Measurements from ENCODE around the gene CCL22. TPM values are rescaled to one million over a fixed set of nuclear protein-coding genes. Genes with fewer than 3 reads are reported as not detected.

CCL22 gene
- total RNA-seq, 1 experiment from 2014 or later, result 0.66 TPM

- H3K9ac ChIP-seq (ENCODE audit: low read length), result no peak overlapping the region
- H3K27ac ChIP-seq (ENCODE audit: low read depth, low read length), result no peak overlapping the region
- H3K79me2 ChIP-seq (ENCODE audit: insufficient read depth, low read length), result no peaks in the 10 kb centered on the region
- no peak overlapping the region for H3K4me3 ChIP-seq (replicated peaks in 1 of 2; ENCODE audit: low read depth in 1 of 2, low read length in 2 of 2)
- ChIA-PET POLR2A (no interaction called here), CTCF (no interaction called here), RAD21 (ENCODE audit: low non-redundant PET in 1 of 2, low total read pairs in 2 of 2, uncharacterized antibody in 2 of 2, unreplicated experiment in 2 of 2) (no interaction called here)
- 0 out of 2 replicates have a peak, but pooled peaks cover 3% of the 10 kb centered on the region for H3K27me3 ChIP-seq (ENCODE audit: insufficient read depth, low read length)
- no peaks in the 10 kb centered on the region for H3K9me2 ChIP-seq (ENCODE audit: insufficient read depth)
- no peak for DNase-seq (ENCODE audit: low read depth, low spot score)
- ATAC-seq, result no peak
- TF ChIP-seq JUND (IDR thresholded peaks at IDR 0.05), result no peak
- TF ChIP-seq POLR2AphosphoS5 (IDR thresholded peaks at IDR 0.05; ENCODE audit: low read depth, low read length), result no peak
- TF ChIP-seq MAX (IDR thresholded peaks at IDR 0.05), result no peak
- no TSS peak for BruUV-seq (replicated peaks)
- H2AFZ ChIP-seq (ENCODE audit: low read depth, low read length, poor library complexity, severe bottlenecking), result no peak overlapping the region
- H4K20me1 ChIP-seq (ENCODE audit: insufficient read depth), result no peaks in the 10 kb centered on the region
- no peaks in the 10 kb centered on the region for H3K36me3 ChIP-seq (ENCODE audit: control insufficient read depth in 1 of 2, insufficient read depth in 2 of 2, low read length in 2 of 2)
- no peak overlapping the region for H3K4me2 ChIP-seq (ENCODE audit: low read length)
- H3K4me1 ChIP-seq (ENCODE audit: control insufficient read depth in 1 of 2, insufficient read depth in 2 of 2, low read length in 2 of 2), result peaks cover 0 to 7% of the 10 kb centered on the region in 2 experiments; a peak in 2 of 4 replicates
- no peaks in the 10 kb centered on the region for H3K9me3 ChIP-seq (ENCODE audit: control insufficient read depth in 1 of 2, insufficient read depth in 1 of 2, low read depth in 1 of 2, low read length in 2 of 2)
- intact Hi-C loops (cut with micrococcal nuclease), result no loop called here
Measured at GRCh38 chr16:57389087-57389468, 30.5 kb downstream of the CCL22 start.

- no peaks in the 10 kb centered on the region for H3K4me1 ChIP-seq (ENCODE audit: control insufficient read depth in 1 of 2, insufficient read depth in 2 of 2, low read length in 2 of 2)
- H3K27ac ChIP-seq (ENCODE audit: low read depth, low read length), result no peak overlapping the region
- RAD21 ChIA-PET (ENCODE audit: low non-redundant PET in 1 of 2, low total read pairs in 2 of 2, uncharacterized antibody in 2 of 2, unreplicated experiment in 2 of 2), result no interaction called here
- intact Hi-C loops (cut with micrococcal nuclease), result no loop called here
- ATAC-seq (no peak), DNase-seq (ENCODE audit: low read depth, low spot score) (no peak)
- no peaks in the 10 kb centered on the region for H3K9me3 ChIP-seq (ENCODE audit: control insufficient read depth in 1 of 2, insufficient read depth in 1 of 2, low read depth in 1 of 2, low read length in 2 of 2)
- H3K4me3 ChIP-seq (replicated peaks in 1 of 2; ENCODE audit: low read depth in 1 of 2, low read length in 2 of 2), result no peak overlapping the region
- H3K27me3 ChIP-seq (ENCODE audit: insufficient read depth, low read length), result 0 out of 2 replicates have a peak, but pooled peaks cover 3% of the 10 kb centered on the region
- H4K20me1 ChIP-seq (ENCODE audit: insufficient read depth), result no peaks in the 10 kb centered on the region
- no peaks in the 10 kb centered on the region for H3K9me2 ChIP-seq (ENCODE audit: insufficient read depth)
- CTCF ChIA-PET, result interaction anchor here (1.0 kb wide), 1 partner anchor 74 kb away, joined by 3 read pairs; no protein-coding TSS in a partner anchor
- H2AFZ ChIP-seq (ENCODE audit: low read depth, low read length, poor library complexity, severe bottlenecking), result no peak overlapping the region
- H3K9ac ChIP-seq (ENCODE audit: low read length), result no peak overlapping the region
- POLR2A ChIA-PET, result interaction anchor here (0.7 kb wide), 1 partner anchor 402 kb away, joined by 3 read pairs; no protein-coding TSS in a partner anchor
- TF ChIP-seq ATF3 (IDR thresholded peaks at IDR 0.05) (no peak), CEBPB (IDR thresholded peaks at IDR 0.05; ENCODE audit: low read depth) (no peak), RAD21 (IDR thresholded peaks at IDR 0.05; ENCODE audit: low read depth) (no peak), JUND (IDR thresholded peaks at IDR 0.05) (no peak), ZBTB33 (IDR thresholded peaks at IDR 0.05; ENCODE audit: extremely low read depth, insufficient replicate concordance, low read length) (no peak)
- no peaks in the 10 kb centered on the region for H3K36me3 ChIP-seq (ENCODE audit: control insufficient read depth in 1 of 2, insufficient read depth in 2 of 2, low read length in 2 of 2)
- no peak overlapping the region for H3K4me2 ChIP-seq (ENCODE audit: low read length)
- H3K79me2 ChIP-seq (ENCODE audit: insufficient read depth, low read length), result no peaks in the 10 kb centered on the region
- BruUV-seq (replicated peaks), result no TSS peak
Measured at GRCh38 chr16:57390636-57391295, 32.2 kb downstream of the CCL22 start.
